Measurements from ENCODE around the gene SIAE. TPM values are rescaled to one million over a fixed set of nuclear protein-coding genes. Genes with fewer than 3 reads are reported as not detected.

Gene SIAE
- total RNA-seq, 1 experiment from 2014 or later = 5.6 TPM

DNA sequence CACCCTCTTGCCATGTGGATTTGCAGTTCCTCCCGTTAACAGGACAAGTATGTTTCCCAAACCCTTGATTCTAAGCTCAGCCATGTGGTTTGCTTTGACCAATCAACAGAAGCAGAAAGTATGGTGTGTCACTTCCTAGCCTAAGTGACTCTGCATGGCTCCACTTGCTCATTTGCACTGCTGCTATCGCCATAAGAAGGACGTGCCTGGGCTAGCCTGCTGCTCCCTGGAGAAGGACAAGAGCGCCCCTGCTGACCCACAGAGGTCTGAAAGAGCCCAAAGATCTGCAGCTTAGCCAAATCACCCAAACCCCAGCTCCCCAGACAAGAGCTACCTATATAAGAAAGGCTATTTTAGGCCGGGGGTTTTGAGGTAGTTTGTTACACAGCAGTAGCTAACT is 32.9 kb downstream of the SIAE start:
- Histone ChIP-seq H3K23me2 (ENCODE audit: insufficient read length, low read depth, low read length, poor library complexity, severe bottlenecking) (no peaks in the 10 kb centered on the region), H2BK12ac (ENCODE audit: insufficient read length, low read depth, low read length) (no peak overlapping the region), H2BK5ac (ENCODE audit: insufficient read length, low read length) (no peak overlapping the region), H3K79me2 (ENCODE audit: insufficient read depth, low read length) (no peaks in the 10 kb centered on the region), H3K4me2 (ENCODE audit: insufficient read depth, insufficient read length, low read length) (no peak overlapping the region), H3K14ac (ENCODE audit: insufficient read depth, low read length) (no peak overlapping the region), H3K9me3 (ENCODE audit: control insufficient read depth, low read depth, low read length) (no peaks in the 10 kb centered on the region), H4K5ac (ENCODE audit: insufficient read length, low read depth, low read length) (no peak overlapping the region), H3K79me1 (ENCODE audit: insufficient read depth, low read depth, low read length, poor library complexity, severe bottlenecking) (no peaks in the 10 kb centered on the region), H3K4me1 (ENCODE audit: insufficient read depth, low read length) (peaks cover 3% of the 10 kb centered on the region; the same call in 1 of the 2 replicates), H4K20me1 (ENCODE audit: control insufficient read depth, insufficient read depth, insufficient read length) (no peaks in the 10 kb centered on the region), H2AK5ac (ENCODE audit: insufficient read length, low read length) (no peak overlapping the region), H3K27ac (ENCODE audit: insufficient read length, low read depth, low read length) (no peak overlapping the region), H3K9ac (ENCODE audit: extremely low read depth, insufficient read length, low read length) (no peak overlapping the region), H3T11ph (ENCODE audit: low read length) (no peak overlapping the region), H3K23ac (ENCODE audit: insufficient read length, low read depth, low read length) (no peak overlapping the region), H3K56ac (ENCODE audit: insufficient read length, low read depth, low read length) (no peak overlapping the region), H3K4ac (ENCODE audit: low read depth, low read length) (no peak overlapping the region), H2BK120ac (ENCODE audit: low read depth, low read length, poor library complexity, severe bottlenecking) (no peak overlapping the region), H4K91ac (ENCODE audit: insufficient read length, low read depth, low read length) (no peak overlapping the region), H3K27me3 (ENCODE audit: insufficient read depth, low read length) (no peaks in the 10 kb centered on the region), H4K8ac (replicated peaks; ENCODE audit: insufficient read length, low read depth, low read length) (no peak overlapping the region), H2AFZ (ENCODE audit: low read length) (no peak overlapping the region), H3K18ac (ENCODE audit: insufficient read length, low read depth, low read length) (no peak overlapping the region), H2BK15ac (ENCODE audit: low read depth, low read length) (no peak overlapping the region), H2BK20ac (ENCODE audit: low read depth, low read length, poor library complexity, severe bottlenecking) (no peak overlapping the region)
- Mint-ChIP-seq H3K9me3 (peaks cover 0 to 3% of the 10 kb centered on the region in 2 experiments; a peak in 1 of 5 replicates), H3K27me3 (ENCODE audit: low read depth) (no peaks in the 10 kb centered on the region), H3K36me3 (ENCODE audit: insufficient read depth in 1 of 3, low read depth in 3 of 3) (peaks cover 0 to 40% (median 16%) of the 10 kb centered on the region in 3 experiments; a peak in 6 of 7 replicates), H3K4me3 (no peak overlapping the region), H3K4me1 (peaks cover 8 to 12% of the 10 kb centered on the region in 2 experiments), H3K27ac (peak overlapping the region in 1 of 3 experiments; percentile 61; a peak in 1 of 7 replicates)
- TF ChIP-seq, protein P1, sequence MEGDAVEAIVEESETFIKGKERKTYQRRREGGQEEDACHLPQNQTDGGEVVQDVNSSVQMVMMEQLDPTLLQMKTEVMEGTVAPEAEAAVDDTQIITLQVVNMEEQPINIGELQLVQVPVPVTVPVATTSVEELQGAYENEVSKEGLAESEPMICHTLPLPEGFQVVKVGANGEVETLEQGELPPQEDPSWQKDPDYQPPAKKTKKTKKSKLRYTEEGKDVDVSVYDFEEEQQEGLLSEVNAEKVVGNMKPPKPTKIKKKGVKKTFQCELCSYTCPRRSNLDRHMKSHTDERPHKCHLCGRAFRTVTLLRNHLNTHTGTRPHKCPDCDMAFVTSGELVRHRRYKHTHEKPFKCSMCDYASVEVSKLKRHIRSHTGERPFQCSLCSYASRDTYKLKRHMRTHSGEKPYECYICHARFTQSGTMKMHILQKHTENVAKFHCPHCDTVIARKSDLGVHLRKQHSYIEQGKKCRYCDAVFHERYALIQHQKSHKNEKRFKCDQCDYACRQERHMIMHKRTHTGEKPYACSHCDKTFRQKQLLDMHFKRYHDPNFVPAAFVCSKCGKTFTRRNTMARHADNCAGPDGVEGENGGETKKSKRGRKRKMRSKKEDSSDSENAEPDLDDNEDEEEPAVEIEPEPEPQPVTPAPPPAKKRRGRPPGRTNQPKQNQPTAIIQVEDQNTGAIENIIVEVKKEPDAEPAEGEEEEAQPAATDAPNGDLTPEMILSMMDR (conservative IDR thresholded peaks at IDR 0.05) = peak; percentile 43; the same call in 2 of the 3 replicates
- WGBS (ENCODE audit: extremely low coverage, insufficient read length, low lambda C conversion rate) = no CpG with 5 or more reads among the region's 5 CpGs
- DNase-seq = peak; percentile 74
